Measurements from ENCODE around the gene TECR.

- TF ChIP-seq CTCF (conservative IDR thresholded peaks at IDR 0.05; ENCODE audit: low read length) (no peak), EZH2phosphoT487 (IDR thresholded peaks at IDR 0.05; ENCODE audit: borderline replicate concordance) (no peak)
Measured at GRCh38 chr19:14558370-14559066, 29.1 kb downstream of the TECR start.

Measured in Loucy (cell line).